HL-60 (cell line): ENCODE measurements around the gene APLNR.

ENCODE experiments used
- POLR2AphosphoS5 ChIP-seq: IDR thresholded peaks from 2 replicates; pipeline ENCODE4 v1.6.1; 2012; ENCODE audit warnings: low read depth
- SPI1 ChIP-seq: IDR thresholded peaks from 2 replicates; pipeline ENCODE4 v1.6.1; 2012; ENCODE audit warnings: low read depth, mild to moderate bottlenecking, borderline replicate concordance
- TF ChIP-seq, protein P1 (sequence below): IDR thresholded peaks from one replicate; pipeline ENCODE4 v1.5.1; 2011; ENCODE audit warnings: low read length, control low read depth, inconsistent platforms; ENCODE audit not compliant: insufficient read depth

DNA sequence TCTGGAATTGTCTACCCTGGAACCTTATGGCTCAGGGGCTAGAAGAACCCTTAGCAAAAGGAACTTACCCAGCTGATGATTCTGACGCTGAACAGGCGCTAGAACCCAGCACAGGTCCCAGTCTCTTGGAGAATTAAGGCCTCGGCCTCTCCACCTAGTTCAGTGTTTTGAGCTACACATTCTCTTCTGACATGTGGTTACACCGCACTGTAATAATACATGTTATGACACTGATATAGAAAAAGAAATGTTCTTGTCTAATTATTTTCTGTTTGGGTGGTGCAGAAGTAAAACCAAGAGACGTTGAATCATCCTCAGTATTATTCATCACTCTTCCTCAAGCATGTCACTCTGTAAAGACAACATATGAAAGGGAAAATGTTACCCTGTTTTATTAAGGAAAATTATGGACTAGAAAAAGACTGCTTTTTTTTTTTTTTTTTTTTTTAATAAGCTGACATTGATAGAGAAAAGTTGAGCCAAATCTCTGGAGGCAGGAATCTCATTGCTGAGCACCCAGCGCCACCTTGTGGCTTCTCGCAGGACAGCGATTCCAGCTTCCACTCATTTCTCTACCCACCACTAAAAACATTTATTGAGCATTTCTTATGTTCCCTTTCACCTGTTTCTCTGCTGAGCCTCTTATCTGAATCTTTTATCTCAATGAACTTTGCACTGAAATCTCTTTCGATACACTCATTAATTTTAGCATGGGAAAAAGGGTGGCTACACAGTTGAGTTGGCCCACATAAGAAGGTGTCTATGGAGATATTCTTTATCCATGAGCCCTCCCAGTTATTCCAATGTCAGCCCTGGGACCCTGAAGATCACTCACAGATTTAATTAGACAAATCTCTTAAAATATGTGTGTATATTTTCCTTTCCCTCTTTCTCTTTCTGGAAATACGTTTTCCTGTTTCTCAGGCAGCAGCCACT lies 12.6 kb upstream of the APLNR start:
- no peak for TF ChIP-seq POLR2AphosphoS5
- TF ChIP-seq, protein P1, sequence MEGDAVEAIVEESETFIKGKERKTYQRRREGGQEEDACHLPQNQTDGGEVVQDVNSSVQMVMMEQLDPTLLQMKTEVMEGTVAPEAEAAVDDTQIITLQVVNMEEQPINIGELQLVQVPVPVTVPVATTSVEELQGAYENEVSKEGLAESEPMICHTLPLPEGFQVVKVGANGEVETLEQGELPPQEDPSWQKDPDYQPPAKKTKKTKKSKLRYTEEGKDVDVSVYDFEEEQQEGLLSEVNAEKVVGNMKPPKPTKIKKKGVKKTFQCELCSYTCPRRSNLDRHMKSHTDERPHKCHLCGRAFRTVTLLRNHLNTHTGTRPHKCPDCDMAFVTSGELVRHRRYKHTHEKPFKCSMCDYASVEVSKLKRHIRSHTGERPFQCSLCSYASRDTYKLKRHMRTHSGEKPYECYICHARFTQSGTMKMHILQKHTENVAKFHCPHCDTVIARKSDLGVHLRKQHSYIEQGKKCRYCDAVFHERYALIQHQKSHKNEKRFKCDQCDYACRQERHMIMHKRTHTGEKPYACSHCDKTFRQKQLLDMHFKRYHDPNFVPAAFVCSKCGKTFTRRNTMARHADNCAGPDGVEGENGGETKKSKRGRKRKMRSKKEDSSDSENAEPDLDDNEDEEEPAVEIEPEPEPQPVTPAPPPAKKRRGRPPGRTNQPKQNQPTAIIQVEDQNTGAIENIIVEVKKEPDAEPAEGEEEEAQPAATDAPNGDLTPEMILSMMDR = peak; percentile 75
- no peak for TF ChIP-seq SPI1
